IPS-20b (cell line): Measurements from ENCODE around the gene BEND3.
"Not testable (repeated sequence)": the region's sequence is repeated elsewhere in the genome, so short reads cannot be mapped to it uniquely, and the experiment has no call there.

Experiments used
- H3K27ac ChIP-seq: one replicate; pipeline ENCODE4 v1.5.1; 2013; ENCODE audit warnings: low read length
- H3K27me3 ChIP-seq: 2 replicates; pipeline ENCODE4 v1.6.1; 2013; ENCODE audit warnings: mild to moderate bottlenecking, low read length, inconsistent platforms; ENCODE audit not compliant: insufficient read depth
- H3K36me3 ChIP-seq: 2 replicates; pipeline ENCODE4 v1.6.1; 2013; ENCODE audit warnings: low read depth, mild to moderate bottlenecking, inconsistent platforms, low read length, moderate library complexity; ENCODE audit not compliant: insufficient read depth
- H3K4me1 ChIP-seq: 2 replicates; pipeline ENCODE4 v1.6.1; 2013; ENCODE audit warnings: mild to moderate bottlenecking, control low read depth, inconsistent platforms, low read length, moderate library complexity; ENCODE audit not compliant: insufficient read depth
- H3K4me3 ChIP-seq: 2 replicates; pipeline ENCODE4 v1.5.1; 2013; ENCODE audit warnings: mild to moderate bottlenecking, low read length, inconsistent platforms
- H3K9ac ChIP-seq: 2 replicates; pipeline ENCODE4 v1.6.1; 2013; ENCODE audit warnings: low read depth, mild to moderate bottlenecking, inconsistent platforms, low read length, moderate library complexity
- H3K9me3 ChIP-seq: 2 replicates; pipeline ENCODE4 v1.6.1; 2013; ENCODE audit warnings: mild to moderate bottlenecking, low read depth, low read length, inconsistent platforms; ENCODE audit not compliant: insufficient read depth

BEND3 gene

DNA sequence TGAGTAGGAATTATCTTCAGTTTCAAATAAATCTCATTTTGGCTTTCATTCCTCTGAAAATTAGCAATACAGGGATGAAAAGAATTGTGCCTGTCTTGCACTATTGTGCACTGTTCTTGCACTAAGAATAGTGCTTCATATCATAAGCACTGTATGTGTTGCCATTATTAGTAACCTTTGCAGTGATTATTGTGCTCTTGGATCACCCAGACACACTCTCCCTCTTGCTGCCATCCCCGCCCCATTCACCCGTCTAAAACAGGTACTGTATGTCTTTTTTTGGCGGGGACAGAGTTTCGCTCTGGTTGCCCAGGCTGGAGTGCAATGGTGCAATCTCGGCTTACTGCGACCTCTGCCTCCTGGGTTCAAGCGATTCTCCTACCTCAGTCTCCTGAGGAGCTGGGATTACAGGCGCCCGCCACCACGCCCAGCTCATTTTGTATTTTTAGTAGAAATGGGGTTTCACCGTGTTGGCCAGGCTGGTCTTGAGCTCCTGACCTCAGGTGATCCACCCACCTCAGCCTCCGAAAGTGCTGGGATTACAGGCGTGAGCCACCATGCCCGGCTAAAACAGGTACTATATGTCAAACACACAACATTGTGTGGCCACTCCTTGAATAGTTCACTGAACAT is 19.8 kb upstream of the BEND3 start:
- H3K9me3 ChIP-seq, H3K4me1 ChIP-seq, H3K9ac ChIP-seq, H3K27ac ChIP-seq, H3K27me3 ChIP-seq, H3K4me3 ChIP-seq, H3K36me3 ChIP-seq: not testable (repeated sequence)

- H3K4me1 ChIP-seq: peaks cover 5% of the 10 kb centered on the region; the same call in 1 of the 2 replicates
- H3K9me3 ChIP-seq: no peaks in the 10 kb centered on the region
- H3K9ac ChIP-seq: no peak overlapping the region
- no peak overlapping the region for H3K27ac ChIP-seq
- H3K27me3 ChIP-seq: no peaks in the 10 kb centered on the region
- no peak overlapping the region for H3K4me3 ChIP-seq
- H3K36me3 ChIP-seq: no peaks in the 10 kb centered on the region
Measured at GRCh38 chr6:107132330-107132954, 17.1 kb upstream of the BEND3 start.

- peak overlapping the region; percentile 16 for H3K27ac ChIP-seq
- no peak overlapping the region for H3K9ac ChIP-seq
- peaks cover 19% of the 10 kb centered on the region for H3K4me1 ChIP-seq
- no peaks in the 10 kb centered on the region for H3K36me3 ChIP-seq
- no peaks in the 10 kb centered on the region for H3K27me3 ChIP-seq
- H3K9me3 ChIP-seq: no peaks in the 10 kb centered on the region
- no peak overlapping the region for H3K4me3 ChIP-seq
Measured at GRCh38 chr6:107129370-107129925, 14.1 kb upstream of the BEND3 start.

- Histone ChIP-seq H3K27me3 (no peaks in the 10 kb centered on the region), H3K27ac (no peak overlapping the region), H3K4me1 (peaks cover 23% of the 10 kb centered on the region), H3K9me3 (no peaks in the 10 kb centered on the region), H3K36me3 (no peaks in the 10 kb centered on the region), H3K9ac (no peak overlapping the region), H3K4me3 (no peak overlapping the region)
Measured at GRCh38 chr6:107128577-107128976, 13.3 kb upstream of the BEND3 start.

DNA sequence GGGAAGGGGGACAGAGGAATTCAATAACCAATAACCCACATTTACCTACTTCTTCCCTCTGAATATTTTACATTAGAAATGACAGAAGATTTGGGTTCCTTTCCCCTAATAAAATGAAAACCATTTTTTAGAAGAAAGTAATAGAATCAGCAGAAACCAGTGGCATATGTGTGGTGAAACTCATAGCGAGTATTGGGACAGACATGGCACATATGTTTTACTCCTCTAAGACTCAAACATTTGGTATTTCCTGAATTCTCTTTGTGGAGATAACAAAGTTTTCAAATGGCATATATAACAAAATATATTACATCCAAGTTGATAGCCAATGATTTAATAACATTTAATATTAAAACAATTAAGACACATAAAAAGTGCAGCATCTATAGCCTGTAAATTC is 12.9 kb upstream of the BEND3 start:
- no peaks in the 10 kb centered on the region for H3K36me3 ChIP-seq
- no peak overlapping the region for H3K9ac ChIP-seq
- H3K4me3 ChIP-seq: no peak overlapping the region
- peaks cover 23% of the 10 kb centered on the region for H3K4me1 ChIP-seq
- H3K27me3 ChIP-seq: no peaks in the 10 kb centered on the region
- no peaks in the 10 kb centered on the region for H3K9me3 ChIP-seq
- no peak overlapping the region for H3K27ac ChIP-seq

GRCh38 chr6:107125771-107126170 is 10.5 kb upstream of the BEND3 start:
- no peaks in the 10 kb centered on the region for H3K36me3 ChIP-seq
- H3K9me3 ChIP-seq: no peaks in the 10 kb centered on the region
- H3K4me1 ChIP-seq: peaks cover 30% of the 10 kb centered on the region
- peak overlapping the region; percentile 22; the same call in 1 of the 2 replicates for H3K9ac ChIP-seq
- H3K27ac ChIP-seq: no peak overlapping the region
- H3K27me3 ChIP-seq: no peaks in the 10 kb centered on the region
- no peak overlapping the region for H3K4me3 ChIP-seq

DNA sequence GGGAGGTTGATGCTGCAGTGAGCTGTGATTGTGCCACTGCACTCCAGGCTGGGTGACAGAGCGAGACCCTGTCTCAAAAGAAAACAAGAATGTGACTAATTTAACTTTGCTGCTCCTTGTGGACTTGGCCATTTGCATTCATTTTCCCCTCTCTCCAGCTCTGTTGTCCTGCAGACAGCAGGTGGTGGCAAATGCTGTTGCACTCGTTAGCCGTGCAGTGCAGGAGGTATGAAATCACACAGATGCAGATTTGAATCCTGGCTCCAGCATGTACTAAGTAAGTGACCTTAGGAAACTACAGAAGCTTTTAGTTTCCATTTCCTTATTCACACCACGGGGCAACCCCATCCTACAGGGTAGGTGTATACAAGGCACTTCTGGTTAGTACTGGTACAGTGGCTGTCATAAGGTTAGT is 9.6 kb upstream of the BEND3 start:
- no peaks in the 10 kb centered on the region for H3K9me3 ChIP-seq
- H3K9ac ChIP-seq: peak overlapping the region; percentile 29; the same call in 1 of the 2 replicates
- H3K36me3 ChIP-seq: no peaks in the 10 kb centered on the region
- H3K4me3 ChIP-seq: 0 out of 2 replicates have a peak overlapping the region, but pooled peaks have one; percentile 1
- H3K4me1 ChIP-seq: peaks cover 30% of the 10 kb centered on the region
- H3K27ac ChIP-seq: no peak overlapping the region
- H3K27me3 ChIP-seq: no peaks in the 10 kb centered on the region

- Histone ChIP-seq H3K27ac (no peak overlapping the region), H3K27me3 (no peaks in the 10 kb centered on the region), H3K4me1 (peaks cover 30% of the 10 kb centered on the region), H3K36me3 (no peaks in the 10 kb centered on the region), H3K9me3 (no peaks in the 10 kb centered on the region), H3K4me3 (no peak overlapping the region), H3K9ac (no peak overlapping the region)
Measured at GRCh38 chr6:107123501-107123900, 8.2 kb upstream of the BEND3 start.

DNA sequence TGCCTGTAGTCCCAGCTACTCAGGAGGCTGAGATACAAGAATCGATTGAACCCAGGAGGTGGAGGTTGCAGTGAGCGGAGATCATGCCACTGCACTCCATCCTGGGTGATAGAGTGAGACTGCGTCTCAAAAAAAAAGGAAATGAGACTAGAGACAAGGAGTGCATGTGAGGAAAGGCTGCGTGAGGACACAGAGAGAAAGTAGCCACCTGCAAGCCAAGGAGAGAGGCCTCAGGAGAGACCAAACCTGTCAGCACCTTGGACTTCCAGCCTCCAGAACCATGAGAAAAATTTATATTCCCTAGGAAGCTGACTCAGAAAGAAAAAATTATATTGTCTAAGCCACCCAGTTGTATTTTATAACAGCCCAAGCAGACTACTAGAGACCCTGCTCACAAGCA is 7.4 kb upstream of the BEND3 start:
- Histone ChIP-seq H3K27ac (no peak overlapping the region), H3K36me3 (no peaks in the 10 kb centered on the region)

DNA sequence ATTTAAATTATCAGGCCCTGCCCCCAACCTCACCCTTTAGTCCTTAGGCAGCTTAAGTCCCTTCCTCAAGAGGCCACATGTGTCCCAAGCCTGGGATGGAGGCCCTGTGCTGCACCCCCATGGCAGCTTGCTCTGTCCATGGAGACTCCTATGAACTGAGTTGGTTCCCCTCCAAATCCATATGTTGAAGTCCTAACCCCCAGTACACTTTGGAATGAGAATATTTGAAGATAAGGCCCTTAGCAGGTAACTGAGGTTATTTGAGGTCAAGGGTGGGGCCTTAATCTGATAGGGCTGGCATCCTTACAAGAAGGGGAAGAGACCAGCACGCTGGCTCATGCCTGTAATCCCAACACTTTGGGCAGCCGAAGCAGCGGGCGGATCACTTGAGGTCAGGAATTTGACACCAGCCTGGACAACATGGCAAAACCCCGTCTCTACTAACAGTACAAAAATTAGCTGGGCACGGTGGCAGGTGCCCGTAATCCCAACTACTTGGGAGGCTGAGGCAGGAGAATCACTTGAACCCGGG is 6.7 kb upstream of the BEND3 start:
- H3K4me1 ChIP-seq: peaks cover 40% of the 10 kb centered on the region

More for the DNA sequence above, 7.4 kb upstream of the BEND3 start:
- H3K9ac ChIP-seq: no peak overlapping the region
- H3K4me3 ChIP-seq: no peak overlapping the region
- peaks cover 35% of the 10 kb centered on the region for H3K4me1 ChIP-seq
- H3K9me3 ChIP-seq: no peaks in the 10 kb centered on the region
- H3K27me3 ChIP-seq: no peaks in the 10 kb centered on the region

GRCh38 chr6:107121266-107121665 is 6.0 kb upstream of the BEND3 start:
- no peak overlapping the region for H3K4me3 ChIP-seq
- H3K36me3 ChIP-seq: no peaks in the 10 kb centered on the region
- H3K4me1 ChIP-seq: peaks cover 40% of the 10 kb centered on the region
- H3K9ac ChIP-seq: 0 out of 2 replicates have a peak overlapping the region, but pooled peaks have one; percentile 14
- H3K27ac ChIP-seq: no peak overlapping the region
- H3K27me3 ChIP-seq: no peaks in the 10 kb centered on the region
- no peaks in the 10 kb centered on the region for H3K9me3 ChIP-seq

More for the DNA sequence above, 6.7 kb upstream of the BEND3 start:
- H3K4me3 ChIP-seq: no peak overlapping the region
- H3K9ac ChIP-seq: no peak overlapping the region
- H3K27ac ChIP-seq: no peak overlapping the region
- no peaks in the 10 kb centered on the region for H3K27me3 ChIP-seq
- no peaks in the 10 kb centered on the region for H3K9me3 ChIP-seq
- no peaks in the 10 kb centered on the region for H3K36me3 ChIP-seq

- Histone ChIP-seq H3K4me3 (no peak overlapping the region), H3K36me3 (no peaks in the 10 kb centered on the region), H3K4me1 (peaks cover 32% of the 10 kb centered on the region), H3K9me3 (no peaks in the 10 kb centered on the region), H3K9ac (no peak overlapping the region), H3K27ac (no peak overlapping the region), H3K27me3 (no peaks in the 10 kb centered on the region)
Measured at GRCh38 chr6:107120404-107120803, 5.1 kb upstream of the BEND3 start.
